Brain pericyte (primary cell): Measurements from ENCODE around the gene PPP1R8.
A peak's percentile ranks its signal among the peaks of the same experiment; 100 is the strongest.
"Not testable (repeated sequence)": the region's sequence is repeated elsewhere in the genome, so short reads cannot be mapped to it uniquely, and the experiment has no call there.

Experiments used
- DNase-seq: peaks from one replicate; pipeline ENCODE4 v3.0.0-alpha.2; 2012; ENCODE audit warnings: low read depth, low spot score

Gene PPP1R8

DNA sequence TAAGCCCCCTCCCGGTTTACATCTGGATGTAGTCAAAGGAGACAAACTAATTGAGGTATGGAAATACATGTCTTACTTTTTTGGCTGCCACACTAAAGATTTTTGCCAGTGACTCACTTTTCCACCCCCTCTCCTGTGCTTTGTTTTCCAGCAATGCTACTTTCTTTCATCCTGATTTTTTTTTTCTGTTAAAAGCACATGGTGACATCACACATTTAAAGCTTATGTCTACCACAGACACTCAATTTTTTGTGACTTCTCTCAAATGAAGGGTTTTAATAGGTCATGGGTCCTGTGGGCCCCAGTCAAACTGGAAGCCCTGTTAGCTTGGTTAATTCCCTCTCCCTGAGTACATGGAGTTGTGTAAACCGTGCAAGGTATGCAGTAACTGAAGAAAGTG is 2.2 kb downstream of the PPP1R8 start:
- no peak for DNase-seq

DNA sequence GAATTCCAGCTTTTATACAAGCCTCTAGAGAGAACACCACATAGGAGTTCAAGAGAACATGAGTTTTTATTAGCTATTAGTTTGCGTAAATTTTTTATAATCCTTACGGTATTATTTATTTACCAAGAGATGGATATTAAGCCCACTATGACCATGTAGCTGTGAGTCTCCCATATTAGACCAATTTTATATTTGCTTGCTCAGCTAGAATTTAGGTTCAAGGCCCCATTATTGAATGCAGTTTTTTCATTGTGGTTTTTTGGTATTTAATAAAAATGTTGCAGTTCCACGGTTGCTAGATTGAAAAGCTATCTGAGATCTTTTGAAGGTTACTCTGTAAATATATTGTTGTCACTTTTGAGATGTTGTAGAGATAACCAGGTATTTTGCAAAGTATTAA is 2.9 kb downstream of the PPP1R8 start:
- no peak for DNase-seq

DNA sequence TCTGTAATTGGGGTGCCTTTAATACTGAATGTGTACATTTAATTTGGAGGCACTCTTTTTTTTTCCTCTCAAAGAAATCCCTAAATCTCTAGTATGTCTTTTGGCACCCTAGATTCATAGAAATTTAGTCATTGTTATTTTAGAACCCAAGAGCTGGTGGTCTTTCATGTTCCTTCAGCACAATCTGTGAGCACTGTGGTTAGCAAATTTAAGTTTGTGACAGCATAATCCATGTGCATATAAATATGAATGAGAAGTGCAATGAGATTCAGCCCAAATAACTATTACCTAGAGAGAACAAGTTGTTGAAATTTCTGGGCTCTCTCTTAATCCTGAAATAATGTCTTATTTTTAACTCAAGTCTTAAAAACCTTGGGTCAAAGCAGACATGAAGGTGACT is 4.5 kb downstream of the PPP1R8 start:
- DNase-seq = no peak

DNA sequence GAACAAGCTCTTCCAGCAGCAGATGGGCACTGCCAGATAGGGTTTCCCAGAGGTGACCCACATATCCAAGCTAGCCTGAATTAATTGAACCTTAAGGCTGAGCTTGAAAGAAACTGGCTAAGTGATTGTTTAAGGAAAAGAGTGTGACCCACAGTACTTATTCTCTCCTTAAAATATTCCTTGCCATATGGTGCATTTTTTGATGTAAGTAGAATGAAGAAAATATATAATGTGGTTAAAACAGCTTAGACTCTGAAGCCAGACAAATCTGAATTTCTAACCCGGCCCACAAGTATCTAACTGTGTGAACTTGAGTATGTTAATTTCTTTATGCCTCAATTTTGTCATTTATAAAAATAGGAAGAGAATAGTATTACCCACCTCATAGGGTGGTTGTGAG is 4.9 kb downstream of the PPP1R8 start:
- no peak for DNase-seq

DNA sequence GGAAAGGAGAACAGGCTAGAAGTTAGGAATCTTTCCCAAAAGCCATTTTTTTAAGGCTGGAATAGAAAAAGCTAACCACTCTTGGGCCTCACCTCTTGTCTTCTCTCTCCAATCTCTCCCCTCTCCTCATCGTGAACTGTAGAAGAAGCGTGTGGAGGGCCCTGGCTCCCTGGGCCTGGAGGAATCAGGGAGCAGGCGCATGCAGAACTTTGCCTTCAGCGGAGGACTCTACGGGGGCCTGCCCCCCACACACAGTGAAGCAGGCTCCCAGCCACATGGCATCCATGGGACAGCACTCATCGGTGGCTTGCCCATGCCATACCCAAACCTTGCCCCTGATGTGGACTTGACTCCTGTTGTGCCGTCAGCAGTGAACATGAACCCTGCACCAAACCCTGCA is 19.4 kb downstream of the PPP1R8 start:
- no peak for DNase-seq

DNA sequence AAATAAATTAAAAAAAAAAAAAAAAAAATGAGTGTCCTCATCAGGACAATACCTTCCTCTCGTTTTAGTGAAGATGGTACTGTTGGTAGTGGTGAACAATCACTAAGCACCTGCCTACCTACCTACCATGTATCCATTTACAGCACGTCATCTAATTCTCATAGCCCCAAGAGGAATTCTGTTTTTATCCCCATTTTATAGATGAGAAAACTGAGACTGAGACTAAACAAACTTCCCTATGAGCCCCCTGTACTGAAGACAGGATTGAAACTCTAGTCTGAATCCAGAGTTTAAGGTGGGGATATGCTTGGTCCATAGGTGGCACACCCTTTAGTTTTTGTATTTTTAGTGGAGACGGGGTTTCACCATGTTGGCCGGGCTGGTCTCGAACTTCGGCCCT is 24.5 kb downstream of the PPP1R8 start:
- no peak for DNase-seq

DNA sequence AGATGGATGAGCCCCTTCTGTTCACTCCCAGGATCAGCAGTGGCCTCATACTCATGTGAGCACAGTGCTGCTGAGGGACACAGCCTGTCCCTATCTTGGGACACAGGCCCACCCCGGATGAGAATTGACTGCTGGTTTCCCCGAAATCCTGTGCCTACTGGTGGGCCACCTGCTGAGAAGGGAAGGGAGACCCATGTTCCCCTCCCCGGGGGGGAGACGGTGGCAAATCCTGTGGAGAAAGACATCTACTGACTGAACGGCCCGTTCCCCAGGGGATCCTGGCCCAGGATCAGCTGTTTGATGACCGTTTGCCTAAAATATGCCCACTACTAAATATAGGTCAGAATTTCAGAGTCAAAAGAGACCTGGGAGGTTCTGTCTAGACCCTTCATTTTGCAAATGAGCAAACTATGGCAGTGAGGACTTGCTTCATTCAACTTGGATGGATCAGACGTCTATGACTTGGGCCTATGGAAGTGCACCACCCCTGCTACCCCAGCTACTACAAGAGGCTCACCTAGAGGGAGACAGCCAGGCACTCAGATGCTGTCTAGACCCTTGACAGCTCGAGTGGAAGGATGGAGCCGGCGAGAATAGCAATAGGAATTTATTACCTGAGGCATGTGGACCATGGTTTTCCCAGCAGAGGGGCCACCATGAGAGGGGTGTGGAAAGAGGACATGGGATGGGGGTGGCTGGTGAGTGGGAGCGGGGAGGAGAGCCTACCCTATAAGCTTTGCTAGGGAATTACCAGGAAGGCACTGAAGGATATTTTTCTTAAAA is 26.2 kb downstream of the PPP1R8 start:
- no peak for DNase-seq

DNA sequence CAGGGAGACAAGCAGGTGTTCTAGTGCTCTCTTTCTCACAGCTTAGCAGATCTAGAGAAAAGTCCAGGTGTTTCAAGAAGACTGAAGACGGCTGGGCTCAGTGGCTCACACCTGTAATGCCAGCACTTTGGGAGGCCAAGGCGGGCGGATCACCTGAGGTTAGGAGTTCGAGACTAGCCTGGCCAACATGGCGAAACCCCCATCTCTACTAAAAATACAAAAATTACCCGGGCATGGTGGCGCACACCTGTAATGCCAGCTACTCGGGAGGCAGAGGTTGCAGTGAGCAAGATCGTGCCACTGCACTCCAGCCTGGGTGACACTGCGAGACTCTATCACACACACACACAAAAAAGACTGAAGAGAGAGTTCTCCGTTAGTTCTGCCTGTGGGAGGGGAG is 27.0 kb downstream of the PPP1R8 start:
- DNase-seq = not testable (repeated sequence)

DNA sequence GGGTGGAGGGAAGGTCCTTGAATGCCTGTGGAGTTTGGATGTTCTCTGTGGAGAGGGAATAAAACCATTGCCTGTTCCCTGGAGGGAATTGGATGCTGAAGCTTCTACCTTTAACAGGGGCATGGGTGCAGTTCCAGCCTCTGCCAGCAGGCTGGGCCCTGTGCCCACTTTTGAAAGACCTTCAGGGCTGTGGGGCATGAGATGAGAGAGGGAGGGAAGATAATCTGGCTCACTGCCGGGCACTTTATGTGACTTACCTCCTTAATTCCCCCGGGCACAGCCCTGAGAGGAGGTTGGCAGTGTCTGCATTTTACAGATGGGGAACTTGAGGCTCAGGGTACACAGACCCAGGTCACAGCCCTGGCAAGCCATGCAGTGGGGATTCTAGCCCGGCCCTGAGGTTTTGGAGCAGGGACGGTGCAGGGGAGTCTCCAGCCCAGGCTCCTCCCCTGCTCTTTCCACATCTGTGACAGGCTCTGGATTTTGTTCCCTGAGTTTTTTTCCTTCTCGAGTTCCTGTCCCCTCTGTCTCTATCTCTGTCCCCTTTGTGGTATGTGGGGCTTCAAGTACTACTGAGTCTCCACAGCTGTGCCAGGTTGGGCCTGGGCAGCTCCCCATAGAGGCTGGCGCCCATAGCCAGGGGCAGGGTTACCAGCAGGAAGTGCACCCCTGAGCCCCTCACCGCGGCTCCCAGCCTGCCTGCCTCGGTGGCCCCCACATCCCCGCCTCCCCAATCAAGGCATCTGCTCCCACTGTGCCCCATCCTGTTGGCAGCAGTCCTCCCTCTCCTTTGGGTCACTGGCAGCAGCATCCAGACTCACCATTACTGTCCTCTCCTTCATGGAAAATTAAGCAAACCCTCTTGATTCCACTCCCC is 27.7 kb downstream of the PPP1R8 start:
- peak; percentile 47 for DNase-seq

DNA sequence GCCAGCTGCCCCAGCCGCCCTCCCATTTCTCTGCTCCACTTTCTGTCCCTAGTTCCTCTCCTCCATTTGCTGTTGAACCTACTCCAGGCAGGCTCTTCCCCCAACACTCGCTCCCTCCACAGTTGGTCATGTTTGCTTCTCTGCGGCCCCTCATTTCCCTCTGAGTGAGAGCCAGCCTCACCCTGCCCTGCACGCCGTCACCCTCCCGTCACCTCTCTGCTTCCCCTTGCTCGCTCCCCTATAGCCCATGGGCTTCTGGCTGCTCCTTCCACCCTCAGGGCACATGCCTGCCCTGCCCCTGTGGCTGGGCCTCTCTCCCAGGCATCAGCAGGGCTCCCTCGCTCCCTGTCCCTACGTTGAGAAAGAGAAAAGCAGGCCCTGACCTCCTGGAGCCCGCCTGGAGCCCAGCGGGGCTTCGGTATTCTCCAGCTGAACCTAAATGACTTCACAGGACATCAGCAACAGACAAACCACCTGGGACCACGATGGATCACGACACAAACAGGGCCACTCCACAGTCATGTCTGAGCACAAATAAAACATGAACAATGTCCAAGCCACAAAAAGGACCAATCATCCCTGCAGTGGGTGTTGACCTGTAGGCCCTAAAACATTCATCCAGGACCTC is 28.5 kb downstream of the PPP1R8 start:
- DNase-seq = no peak

DNA sequence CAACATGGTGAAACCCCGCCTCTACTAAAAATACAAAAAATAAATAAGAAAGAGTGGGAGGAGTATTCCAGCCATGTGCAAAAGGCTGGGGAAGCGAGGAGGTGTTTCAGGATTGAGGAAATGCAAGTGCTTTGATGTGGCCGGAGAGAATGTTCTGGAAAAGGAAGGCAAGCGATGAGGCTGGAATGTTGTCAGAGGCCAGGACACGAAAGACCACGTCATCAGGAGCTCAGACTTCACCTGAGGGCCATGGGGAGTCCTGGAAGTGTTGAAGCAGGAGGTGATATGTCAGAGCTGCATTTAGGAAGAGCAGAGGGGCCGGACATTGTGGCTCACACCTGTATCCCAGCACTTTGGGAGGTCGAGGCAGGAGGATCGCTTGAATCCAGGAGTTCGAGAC is 30.9 kb downstream of the PPP1R8 start:
- DNase-seq = no peak

DNA sequence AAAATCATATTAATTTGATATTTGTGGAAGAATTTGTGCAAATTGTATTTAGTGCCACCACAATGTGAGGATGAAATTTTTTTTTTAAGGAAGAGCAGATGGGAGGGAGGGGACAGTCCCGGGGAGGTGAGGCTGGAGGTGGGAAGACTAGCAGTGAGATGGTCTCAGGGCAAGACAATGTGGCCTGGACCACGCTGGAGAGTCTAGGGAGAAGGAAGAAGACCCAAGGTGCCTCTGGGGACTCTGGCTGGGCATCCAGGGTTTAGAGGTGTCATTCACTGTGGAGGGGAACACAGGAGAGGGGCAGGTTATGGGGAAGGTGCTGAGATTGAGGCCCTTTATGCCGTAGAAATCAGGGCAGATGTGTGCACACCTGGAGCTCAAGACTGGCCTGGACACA is 31.4 kb downstream of the PPP1R8 start:
- DNase-seq = no peak

DNA sequence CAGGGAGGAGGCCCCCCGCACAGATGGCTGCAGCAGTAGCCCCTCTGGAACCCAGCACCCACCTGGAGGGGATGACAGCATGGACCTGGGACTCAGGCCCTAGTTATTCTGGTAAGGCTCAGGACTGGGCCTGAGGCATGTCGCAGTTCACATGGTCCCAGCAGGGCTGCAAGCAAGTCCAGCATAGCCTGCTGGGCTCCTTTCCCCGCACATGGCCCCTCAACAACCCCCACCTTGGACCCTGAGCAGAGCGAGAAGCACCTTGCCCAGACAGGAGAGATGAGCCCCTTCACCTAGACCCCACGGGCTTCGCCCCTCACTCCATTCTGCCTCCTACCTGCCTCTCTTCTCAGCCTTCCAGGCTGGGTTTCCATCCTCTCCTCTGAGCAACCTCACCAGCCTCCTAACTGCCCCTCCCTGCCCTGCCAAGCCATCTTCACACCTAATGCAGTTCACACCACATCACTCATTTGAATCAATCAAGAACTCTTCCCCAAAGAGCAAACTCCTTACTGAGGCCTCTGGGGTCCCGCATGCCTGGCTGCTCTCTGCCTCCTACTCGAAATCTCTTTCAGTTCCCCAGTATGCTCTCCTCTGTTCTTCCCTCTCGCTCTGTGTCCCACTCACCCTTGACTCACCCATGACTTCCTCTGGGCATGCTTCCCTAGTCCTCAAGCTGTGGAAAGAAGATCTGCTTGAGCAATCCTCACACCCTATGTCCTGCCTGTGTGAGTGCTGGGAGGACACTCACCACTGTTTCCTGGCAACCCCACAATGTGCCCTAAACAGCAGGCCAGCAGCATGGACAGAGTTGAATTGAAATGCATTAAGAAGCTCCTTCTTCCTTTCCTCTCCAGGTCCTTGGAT is 32.3 kb downstream of the PPP1R8 start:
- peak; percentile 81 for DNase-seq

DNA sequence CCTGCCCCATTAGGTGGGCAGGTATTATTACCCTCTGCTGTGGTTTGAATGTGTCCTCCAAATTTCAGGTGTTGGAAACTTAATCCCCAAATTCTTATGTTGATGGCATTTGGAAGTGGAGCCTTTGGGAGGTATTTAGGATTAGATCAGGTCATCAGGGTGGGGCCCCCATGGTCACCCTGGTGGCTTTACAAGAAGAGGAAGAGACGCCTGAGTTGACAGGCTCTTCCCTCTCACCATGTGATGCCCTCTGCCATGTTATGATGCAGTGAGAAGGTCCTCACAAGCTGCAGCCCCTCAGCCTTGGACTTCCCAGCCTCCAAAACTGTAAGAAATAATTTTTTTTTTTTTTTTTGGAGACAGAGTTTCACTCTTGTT is 32.9 kb downstream of the PPP1R8 start:
- DNase-seq = no peak

DNA sequence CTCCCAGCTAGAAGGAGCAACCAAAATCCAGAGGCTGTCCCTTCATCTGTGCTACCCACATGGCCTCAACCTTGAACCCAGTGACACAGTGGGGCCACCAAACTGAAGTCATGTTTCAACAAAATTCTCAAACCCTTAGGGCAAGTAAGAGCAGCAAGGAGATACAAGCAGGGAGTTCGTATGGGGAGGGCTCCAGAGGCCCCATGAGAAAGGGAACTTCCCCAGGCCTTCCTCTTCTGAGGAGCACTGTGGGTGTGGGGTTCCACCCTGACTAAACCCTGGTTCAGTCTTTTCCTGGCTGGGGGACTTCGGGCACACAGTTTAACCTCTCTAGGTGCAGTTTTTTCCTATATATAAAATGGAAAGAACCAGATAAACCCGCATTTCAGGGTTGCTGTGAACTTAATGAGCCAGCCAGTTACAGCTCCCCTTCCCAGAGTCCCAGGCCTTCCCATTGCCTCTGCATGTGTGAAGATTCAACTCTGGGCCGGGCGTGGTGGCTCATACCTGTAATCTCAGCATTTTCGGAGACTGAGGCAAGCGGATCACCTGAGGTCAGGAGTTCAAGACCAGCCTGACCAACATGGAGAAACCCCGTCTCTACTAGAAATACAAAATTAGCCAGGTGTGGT is 33.8 kb downstream of the PPP1R8 start:
- no peak for DNase-seq

DNA sequence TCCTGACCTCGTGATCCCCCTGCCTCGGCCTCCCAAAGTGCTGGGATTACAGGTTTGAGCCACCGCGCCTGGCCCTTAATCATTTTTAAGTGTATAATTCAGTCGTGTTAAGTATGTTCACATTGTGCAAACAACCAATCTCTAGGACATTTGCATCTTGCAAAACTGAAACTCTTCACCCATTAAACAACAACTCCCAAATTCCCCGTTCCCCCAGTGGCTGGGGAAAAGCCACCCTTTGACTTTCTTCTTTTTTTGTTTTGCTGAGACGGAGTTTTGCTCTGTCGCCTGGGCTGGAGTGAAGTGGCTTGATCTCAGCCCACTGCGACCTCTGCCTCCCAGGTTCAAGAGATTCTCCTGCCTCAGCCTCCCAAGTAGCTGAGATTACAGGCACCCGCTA is 35.2 kb downstream of the PPP1R8 start:
- DNase-seq = no peak

DNA sequence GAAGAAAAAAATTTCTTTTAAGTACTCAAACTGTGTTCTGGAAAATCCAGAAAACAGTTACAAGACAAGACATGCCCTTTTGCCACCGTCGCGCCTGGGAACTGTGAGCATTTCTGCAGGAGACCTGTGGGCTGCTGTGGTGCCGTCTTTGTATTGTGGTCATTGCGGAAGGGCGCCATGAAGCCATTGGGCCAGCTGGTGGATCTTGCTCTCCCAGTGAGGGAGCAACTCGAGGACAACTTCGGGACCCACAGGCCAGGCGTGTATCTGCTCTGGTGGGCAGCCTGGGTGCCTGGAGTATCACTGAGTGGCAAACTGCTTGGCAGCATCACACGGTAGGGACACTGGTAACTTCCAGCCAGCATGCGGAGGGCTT is 38.0 kb downstream of the PPP1R8 start:
- DNase-seq = no peak

DNA sequence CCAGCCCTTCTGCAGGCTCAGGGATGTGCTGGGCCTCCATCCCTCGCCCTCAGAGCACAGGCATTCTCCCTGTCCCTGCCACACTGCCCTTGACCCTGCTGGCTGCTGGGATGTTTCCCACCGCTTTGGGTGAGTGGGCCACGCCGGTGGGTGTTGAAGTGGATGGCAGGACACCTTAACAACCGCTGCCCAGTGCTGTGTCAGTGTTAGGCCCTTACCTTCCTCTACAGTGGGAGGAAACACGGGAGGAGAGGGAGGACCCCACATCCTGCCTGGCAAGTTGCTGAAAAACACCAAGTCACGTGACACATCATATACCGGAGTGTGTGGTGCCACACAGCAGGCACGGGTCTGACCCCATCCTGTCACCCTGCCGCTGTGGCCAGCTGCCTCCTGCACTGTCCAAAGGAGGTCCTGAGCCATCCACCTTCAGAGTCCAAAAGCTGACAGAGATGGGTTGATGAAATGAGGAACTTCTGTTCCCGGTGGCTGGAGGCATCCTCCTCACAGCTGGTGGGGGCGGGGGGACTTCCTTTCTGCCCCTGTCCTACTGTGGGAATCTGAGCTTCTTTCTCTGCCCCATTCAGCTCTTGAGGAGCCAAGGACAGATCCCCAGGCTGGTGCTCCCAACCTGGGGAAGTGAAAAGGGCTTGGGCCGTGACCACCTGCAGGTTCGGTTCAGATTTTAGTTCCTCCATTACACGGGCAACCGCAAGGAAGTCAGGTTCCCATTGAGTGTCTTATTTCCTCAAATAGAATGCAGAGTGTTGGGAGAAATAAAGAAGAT is 38.5 kb downstream of the PPP1R8 start:
- DNase-seq = no peak

DNA sequence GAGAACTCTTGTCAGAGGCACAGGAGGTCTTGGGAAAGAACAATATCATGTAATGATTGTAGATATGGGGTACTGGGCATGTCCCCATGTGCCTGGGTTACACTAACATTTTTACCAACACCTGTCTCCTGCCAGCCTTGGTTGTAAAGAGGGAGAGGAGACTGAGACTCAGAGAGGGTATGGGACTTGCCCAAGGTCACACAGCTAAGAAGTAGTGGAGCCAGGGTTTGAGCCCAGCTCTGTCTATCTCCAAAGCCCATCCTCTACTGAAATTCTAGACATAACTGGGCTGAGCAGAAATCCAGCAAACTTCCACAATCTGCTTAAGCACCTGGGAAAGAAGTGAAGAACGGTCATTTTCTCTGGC is 39.1 kb downstream of the PPP1R8 start:
- DNase-seq = no peak

DNA sequence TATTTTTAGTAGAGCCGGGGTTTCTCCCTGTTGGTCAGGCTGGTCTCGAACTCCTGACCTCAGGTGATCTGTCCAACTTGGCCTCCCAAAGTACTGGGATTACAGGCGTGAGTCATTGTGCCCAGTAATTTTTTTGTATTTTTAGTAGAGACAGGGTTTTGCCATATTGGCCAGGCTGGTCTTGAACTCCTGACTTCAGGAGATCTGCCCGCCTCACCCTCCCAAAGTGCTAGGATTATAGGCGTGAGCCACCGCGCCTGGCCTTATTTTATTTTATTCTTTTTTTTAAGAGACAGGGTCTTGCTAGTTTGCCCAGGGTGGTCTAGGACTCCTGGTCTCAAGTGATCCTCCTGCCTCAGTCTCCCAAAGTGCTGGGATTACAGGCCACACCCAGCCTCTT is 40.5 kb downstream of the PPP1R8 start:
- not testable (repeated sequence) for DNase-seq
